D341Med (cell line): ENCODE measurements around the gene CNNM1.

ENCODE experiments used
- DNase-seq: peaks from one replicate; pipeline ENCODE4 v3.0.0; 2012; ENCODE audit warnings: low spot score

CNNM1 gene

GRCh38 chr10:99337311-99337811 is 8.2 kb downstream of the CNNM1 start:
- peak; percentile 30 for DNase-seq

GRCh38 chr10:99337901-99338300 is 8.7 kb downstream of the CNNM1 start:
- DNase-seq, result no peak

- no peak for DNase-seq
Measured at GRCh38 chr10:99339077-99339476, 9.9 kb downstream of the CNNM1 start.

GRCh38 chr10:99339563-99340047 is 10.4 kb downstream of the CNNM1 start:
- DNase-seq, result no peak

- no peak for DNase-seq
Measured at GRCh38 chr10:99340650-99341049, 11.5 kb downstream of the CNNM1 start.

GRCh38 chr10:99341248-99341647 is 12.1 kb downstream of the CNNM1 start:
- no peak for DNase-seq

GRCh38 chr10:99341860-99342490 is 12.8 kb downstream of the CNNM1 start:
- DNase-seq, result no peak

- DNase-seq, result no peak
Measured at GRCh38 chr10:99343262-99343661, 14.1 kb downstream of the CNNM1 start.

GRCh38 chr10:99344715-99345114 is 15.6 kb downstream of the CNNM1 start:
- no peak for DNase-seq

- DNase-seq, result no peak
Measured at GRCh38 chr10:99345350-99345749, 16.2 kb downstream of the CNNM1 start.

GRCh38 chr10:99346247-99346646 is 17.1 kb downstream of the CNNM1 start:
- no peak for DNase-seq

GRCh38 chr10:99347672-99348071 is 18.5 kb downstream of the CNNM1 start:
- no peak for DNase-seq

GRCh38 chr10:99353182-99353581 is 24.0 kb downstream of the CNNM1 start:
- DNase-seq, result no peak

- no peak for DNase-seq
Measured at GRCh38 chr10:99357691-99358090, 28.5 kb downstream of the CNNM1 start.

GRCh38 chr10:99358101-99358500 is 28.9 kb downstream of the CNNM1 start:
- no peak for DNase-seq

GRCh38 chr10:99360934-99361333 is 31.8 kb downstream of the CNNM1 start:
- no peak for DNase-seq

GRCh38 chr10:99364125-99364524 is 35.0 kb downstream of the CNNM1 start:
- no peak for DNase-seq

- no peak for DNase-seq
Measured at GRCh38 chr10:99365311-99365710, 36.2 kb downstream of the CNNM1 start.

GRCh38 chr10:99365736-99366135 is 36.6 kb downstream of the CNNM1 start:
- no peak for DNase-seq

GRCh38 chr10:99366666-99367065 is 37.5 kb downstream of the CNNM1 start:
- no peak for DNase-seq

GRCh38 chr10:99368646-99369045 is 39.5 kb downstream of the CNNM1 start:
- DNase-seq, result no peak

- no peak for DNase-seq
Measured at GRCh38 chr10:99369126-99369525, 40.0 kb downstream of the CNNM1 start.

GRCh38 chr10:99369551-99369950 is 40.4 kb downstream of the CNNM1 start:
- DNase-seq, result no peak

GRCh38 chr10:99370993-99371392 is 41.8 kb downstream of the CNNM1 start:
- peak; percentile 50 for DNase-seq
